Activated naive CD4-positive, alpha-beta T cell (primary cell): ENCODE results near the gene NOC4L.
"Not testable (repeated sequence)": the region's sequence is repeated elsewhere in the genome, so short reads cannot be mapped to it uniquely, and the experiment has no call there.

ENCODE experiments used
- DNase-seq, 4 experiments: peaks; one replicate each; lab custom pipeline; 2025; lab: John Stamatoyannopoulos, UW

NOC4L gene

DNA sequence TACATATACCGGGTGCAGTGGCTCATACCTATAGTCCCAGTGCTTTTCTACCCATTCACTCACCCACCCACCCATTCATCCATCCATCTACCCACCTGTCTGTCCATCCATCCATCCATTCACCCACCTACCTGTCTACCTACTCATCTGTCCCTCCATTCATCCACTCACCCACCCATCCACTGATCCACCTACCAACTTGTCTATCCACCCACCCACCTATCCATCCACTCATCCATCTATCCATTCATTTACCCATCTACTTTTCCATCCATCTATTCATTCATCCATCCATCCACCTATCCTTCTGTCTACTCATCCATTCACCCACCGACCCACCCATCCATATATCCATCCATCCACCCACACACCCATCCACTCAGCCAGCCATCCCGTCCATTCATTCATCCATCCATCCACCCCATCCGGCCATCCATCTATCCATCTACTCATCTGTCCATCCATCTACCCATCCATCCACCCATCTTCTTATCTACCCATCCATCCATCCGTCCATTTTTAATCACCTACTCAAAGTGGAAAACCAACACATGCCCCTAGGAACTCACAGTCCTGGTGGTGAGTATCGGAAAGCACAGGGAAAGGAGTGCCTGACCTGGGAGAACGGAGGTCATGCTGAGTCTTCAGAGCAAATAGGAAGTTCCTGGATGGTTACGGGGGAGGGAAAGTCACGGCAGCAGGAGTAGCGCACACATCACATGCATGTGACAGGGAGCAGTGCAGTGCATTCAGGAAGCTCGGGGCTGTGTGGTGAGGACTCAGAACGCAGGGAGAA, 20.1 kb upstream of the NOC4L start:
- no peak for DNase-seq

DNA sequence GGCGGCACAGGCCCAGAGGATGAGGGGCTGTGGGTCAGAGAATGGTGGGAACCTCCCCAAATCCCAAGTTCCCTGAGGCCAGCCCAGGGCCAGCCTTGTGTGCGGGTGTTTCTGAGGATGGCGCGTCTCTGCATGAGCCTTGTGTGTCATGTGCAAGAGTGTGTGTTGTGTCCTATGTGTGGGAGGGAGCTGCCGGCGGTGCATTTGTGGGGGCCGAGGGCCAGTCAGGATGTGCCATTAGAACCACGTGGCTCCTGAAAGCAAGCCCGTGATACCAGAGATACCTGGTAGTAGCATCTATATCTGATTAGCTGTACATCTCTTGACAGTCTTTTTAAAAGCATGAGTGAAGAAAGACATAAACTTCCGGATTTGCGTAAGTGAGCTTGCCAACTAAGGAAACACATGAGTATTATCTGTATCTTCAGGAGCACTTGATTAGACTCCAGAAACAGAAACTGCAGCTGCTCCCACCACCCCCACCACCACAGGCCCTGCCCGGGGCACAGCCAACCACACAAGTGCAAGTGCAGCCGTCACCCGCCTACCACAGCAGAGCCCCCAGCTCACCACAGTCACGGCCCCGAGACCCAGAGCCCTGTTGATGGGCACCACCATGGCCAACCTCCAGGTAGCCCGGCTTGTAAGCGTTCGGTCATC, 19.4 kb upstream of the NOC4L start:
- no peak for DNase-seq

DNA sequence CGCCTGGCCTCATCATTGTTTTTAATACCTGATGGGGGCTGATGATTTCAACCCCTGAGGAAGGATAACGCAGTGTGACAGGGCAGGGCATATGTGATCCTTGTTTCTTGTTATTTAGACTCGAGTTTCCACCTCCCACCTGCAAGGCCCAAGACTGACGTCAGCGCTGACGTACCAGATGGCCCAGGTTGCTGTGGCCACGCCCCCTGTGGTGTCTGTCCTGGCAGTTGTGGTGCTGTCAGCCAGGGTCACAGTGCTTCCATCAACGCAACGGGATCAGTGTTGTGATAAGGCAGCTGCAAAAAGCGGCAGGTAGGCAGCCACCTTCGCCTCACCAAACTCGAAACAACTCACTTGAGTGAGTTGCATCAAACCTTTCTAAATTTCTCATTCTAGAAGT, 18.5 kb upstream of the NOC4L start:
- DNase-seq = no peak

DNA sequence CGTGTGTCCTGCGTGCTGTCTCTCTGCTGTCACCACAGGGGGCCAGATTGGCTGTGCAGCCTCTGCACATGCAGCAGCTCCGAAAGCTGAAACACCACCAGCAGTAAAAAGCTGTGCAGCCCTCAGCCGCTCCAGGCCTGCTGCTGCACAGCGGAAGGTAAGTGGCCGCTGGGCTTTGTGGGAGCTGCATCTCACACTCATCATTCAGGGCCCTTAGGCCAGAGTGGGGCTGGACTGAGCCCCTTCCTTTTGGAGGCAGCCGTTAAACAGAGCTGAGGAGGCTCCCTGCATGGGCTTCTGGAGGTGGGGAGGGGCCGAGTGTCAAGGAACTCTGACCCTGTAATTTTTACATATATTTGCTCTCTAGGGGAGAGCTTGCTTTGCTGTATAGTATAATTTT, 17.2 kb upstream of the NOC4L start:
- no peak for DNase-seq

DNA sequence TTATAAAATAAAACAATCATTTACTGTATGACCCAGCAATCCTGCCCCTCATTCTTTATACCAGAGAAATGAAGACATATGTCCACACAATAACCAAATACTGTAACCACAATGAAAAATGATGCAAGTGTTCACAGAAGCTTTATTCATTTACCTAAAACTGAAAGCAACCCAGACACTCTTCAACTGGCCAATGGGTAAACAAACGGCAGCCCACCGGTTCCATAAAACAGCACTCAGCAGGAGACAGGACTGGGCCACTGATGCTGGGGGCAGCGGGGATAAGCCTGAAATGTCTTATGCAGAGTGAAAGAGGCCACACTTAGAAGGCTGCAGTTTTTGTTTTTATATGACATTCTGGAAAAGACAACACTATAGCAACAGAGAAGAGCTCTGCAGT, 15.2 kb upstream of the NOC4L start:
- DNase-seq = no peak

DNA sequence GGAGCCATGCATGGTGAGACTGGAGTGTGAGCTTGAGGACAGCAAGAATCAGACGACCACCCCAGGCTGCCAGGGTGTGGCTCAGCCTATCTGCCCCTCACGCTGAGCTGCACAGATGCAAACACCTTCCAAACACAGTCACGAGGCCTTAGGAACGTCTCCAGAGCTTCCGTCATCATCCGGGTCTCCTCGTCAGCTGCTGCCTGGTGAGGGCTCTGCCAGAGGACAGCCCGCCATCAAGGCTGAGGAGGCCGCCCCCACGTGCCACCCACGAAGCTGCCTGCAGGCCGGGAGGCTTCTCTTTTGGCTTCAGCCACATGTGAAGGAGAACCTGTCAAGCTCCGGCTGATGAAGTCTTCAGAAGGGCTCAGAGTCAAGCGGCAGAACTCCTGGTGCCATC, 13.6 kb upstream of the NOC4L start:
- DNase-seq = no peak

DNA sequence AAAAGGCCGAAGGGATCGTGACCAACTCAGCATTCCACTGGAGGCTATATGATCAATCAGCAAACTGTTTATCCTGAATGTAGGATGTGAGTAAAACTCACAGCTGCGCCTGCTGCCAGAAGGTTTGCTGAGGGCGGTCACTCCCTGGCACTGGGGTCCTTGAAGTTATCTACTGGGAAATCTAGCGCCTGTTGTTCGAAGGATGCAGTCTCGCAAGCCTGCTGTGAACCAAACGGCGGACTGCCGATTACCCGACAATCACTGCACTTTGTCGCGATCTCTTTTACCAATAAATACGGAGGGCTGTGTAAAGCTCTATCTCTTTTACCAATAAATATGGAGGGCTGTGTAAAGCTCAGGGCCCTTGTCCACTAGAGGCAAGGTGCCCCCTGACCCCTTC, 13.0 kb upstream of the NOC4L start:
- DNase-seq = no peak

DNA sequence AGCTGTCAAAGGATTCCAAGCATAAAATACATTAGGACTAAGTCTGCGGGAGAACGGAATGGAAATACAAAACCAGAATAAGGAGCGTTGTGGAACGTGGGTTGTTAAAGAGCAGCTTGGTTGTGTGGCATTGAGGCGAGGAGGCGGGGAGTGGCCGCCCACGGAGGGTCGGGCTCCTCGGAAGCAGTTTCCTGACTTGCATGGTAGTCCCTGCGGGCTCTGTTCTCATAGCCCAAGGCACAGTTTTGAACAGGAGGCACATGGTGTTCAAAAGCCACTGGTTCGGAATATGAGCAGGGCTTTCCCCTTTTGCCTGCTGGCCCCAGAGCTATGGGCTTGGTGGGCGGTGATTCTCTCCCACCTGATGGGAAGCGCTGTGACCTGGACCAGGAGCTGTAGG, 12.3 kb upstream of the NOC4L start:
- no peak for DNase-seq

DNA sequence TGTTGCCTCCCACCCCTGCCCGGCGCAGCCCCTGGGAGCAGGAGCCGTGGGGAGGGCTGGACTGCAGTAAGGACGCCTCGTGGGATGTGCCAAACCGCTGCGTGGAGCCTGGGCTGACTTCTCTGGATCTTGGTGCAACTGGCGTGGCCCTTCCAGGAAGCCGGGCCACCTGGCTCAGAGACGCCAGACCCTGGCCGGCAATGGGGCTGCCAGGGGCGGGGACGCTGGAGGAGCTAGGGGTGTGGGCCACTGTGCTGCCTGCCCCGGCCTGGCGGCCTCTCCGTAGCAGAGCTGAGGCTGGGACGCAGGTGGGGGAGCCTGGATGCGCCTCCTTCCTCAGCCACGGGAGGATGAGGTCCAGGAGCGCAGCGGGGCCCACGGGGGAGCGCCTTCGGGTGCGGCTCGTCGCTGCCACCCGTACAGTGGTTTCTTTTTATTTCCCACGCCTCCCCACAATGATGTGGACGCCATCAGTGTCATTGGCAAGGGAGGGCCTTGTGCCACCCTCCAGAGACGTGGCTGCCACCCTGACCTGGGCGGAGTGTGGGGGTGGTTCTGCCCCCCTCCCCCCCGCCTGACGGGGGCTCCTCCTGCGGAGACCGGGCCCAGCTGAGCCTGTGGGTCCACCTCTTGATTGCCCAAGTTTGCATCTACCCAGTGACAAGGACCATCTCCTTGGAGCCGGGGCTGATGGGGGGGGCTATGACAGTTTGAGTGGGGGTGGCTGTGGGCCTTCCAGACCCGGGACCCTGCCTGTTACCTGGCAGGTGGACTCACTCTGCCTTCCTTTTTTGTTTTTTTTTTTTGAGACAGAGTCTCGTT, 11.4 kb upstream of the NOC4L start:
- DNase-seq = no peak

DNA sequence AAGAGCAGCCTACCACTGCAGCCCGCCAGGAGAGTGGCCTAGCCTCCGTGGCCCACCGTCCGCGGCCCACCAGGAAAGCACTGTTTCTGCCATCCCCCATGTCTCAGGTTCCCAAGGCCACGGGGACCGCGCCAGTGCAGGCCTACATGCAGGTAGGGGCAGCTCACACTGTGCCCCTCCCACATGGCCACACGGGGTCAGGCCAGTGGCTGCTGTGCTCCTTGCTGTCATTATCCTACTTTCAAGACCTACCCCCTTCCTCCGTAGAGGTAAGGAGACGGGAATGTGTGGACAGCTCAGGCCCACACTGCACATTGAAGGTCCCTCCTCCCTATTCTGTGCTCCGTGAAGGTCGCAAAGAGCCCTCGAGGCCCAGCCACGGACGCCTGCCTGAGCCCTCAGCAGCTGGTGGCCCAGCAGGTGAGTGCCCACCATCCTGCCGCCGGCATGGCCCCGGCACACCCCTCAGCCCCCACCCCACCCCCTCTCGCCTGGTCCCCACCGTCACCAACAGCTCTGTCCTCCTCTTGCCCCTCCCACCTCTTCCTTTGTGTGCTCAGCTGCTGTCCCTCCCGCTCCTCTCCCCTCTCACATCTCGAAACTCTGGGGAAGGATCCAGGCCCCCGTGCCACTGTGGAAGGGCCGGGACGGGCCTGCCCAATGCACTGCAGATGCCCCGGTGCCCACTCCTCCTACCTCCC, 10.2 kb upstream of the NOC4L start:
- no peak for DNase-seq

DNA sequence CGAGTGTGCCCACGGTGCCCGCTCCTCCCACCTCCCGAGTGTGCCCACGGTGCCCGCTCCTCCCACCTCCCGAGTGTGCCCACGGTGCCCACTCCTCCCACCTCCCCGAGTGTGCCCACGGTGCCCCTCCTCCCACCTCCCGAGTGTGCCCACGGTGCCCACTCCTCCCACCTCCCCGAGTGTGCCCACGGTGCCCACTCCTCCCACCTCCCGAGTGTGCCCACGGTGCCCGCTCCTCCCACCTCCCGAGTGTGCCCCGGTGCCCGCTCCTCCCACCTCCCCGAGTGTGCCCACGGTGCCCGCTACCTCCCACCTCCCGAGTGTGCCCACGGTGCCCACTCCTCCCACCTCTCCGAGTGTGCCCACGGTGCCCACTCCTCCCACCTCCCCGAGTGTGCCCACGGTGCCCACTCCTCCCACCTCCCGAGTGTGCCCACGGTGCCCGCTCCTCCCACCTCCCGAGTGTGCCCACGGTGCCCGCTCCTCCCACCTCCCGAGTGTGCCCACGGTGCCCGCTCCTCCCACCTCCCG, 9.5 kb upstream of the NOC4L start:
- DNase-seq = not testable (repeated sequence)

DNA sequence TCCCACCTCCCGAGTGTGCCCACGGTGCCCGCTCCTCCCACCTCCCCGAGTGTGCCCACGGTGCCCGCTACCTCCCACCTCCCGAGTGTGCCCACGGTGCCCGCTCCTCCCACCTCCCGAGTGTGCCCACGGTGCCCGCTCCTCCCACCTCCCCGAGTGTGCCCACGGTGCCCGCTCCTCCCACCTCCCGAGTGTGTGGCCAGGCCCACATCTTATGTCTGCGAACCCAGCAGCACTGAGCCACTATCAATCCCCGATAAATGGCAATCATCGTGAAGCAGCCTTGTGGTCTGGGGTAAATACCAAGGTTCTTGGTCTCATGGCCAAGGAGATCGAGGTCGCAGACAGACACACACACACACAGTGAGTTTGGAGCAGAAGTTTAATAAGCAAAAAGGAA, 8.0 kb upstream of the NOC4L start:
- not testable (repeated sequence) for DNase-seq

DNA sequence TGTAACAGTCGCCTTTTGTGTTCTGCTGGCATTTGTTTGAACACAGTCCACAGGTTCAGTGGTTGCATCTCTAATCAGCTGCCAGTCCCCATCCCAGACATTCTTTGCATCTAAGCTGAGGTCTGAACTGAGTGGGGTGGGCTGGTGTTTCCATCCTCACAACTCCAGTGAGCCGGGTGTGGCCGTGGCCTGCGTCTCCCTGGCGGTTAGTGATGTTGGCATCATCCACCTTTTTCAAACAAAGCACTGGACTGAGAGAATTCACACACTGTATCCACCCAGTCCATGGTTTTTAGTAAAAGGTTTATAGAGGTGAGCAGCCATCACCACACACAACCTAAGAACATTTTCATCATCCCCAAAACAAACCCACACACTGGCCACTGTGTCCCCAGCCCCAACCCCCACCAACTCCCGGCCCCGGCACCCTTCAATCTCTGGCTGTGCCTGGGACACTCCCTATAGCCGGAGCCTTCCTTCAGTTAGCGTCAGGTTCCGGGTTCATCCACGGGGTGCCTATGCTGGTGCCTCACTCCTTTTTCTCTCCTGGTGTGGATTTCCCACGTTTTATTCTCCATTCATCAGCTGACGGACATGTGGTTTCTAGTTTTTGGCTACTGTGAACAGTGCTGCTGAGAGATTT, 6.7 kb upstream of the NOC4L start:
- no peak for DNase-seq

DNA sequence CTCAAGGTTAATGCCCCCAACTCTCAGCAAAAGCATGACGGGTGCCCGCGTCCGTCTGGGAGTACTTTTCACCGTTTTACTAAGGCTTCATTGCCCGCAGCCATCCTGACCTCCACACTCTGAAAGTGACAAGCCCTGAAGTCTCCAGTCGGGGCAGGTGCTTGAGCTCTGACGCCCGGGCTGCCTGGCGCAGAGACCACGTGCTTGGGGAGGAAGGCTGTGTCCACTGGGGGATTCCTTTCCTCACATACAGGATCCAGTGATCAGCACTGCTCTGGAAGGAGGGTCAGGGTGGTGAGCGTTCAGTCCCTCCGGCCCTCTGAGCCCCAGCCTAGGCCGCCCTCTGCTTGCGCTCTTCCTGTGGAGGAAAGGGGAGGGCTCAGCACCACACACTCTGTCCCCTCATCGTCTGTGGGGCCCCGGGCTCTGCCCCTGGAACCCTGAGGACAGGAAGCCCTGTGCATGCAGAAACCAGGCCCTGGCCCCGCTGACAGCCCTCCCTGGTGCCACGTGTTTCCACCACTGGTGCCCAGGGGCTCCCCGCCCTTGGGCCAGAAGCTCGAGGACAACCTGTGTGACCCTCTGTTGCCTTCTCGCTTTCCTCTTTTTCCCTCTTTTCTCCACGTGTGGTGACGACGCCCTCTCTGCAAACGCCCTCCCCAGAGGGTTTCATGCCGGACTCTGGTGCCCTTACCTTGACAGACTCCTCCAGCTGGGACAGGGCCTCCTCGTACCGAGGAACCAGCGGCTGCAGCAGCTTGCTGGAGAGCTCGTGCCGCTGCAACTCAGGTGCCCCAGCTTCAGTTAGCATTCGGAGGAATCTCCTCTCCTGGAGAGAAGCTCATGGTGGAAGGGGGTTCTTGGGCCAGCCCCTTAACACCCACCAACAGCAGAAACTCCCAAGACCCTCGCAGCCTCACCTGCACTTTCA, 5.1 kb upstream of the NOC4L start:
- DNase-seq = no peak

DNA sequence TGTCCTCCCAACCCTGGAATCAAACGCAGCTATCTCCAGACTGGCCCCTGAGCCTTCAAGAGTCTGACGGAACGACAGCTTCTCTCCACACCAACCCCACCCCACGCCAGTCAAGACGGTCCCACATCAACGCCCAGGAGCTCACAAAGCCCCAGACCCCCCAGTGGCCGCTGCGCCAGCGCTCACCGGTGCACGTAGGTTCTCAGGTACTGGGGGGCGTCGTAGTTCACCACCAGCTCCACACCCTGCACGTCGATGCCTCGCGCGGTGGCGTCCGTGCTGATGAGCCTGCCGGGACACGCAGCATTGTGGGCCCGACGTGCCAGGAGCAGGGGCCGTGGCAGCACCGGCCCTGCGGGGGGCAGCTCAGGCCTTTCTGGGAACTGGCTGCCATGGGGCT, 4.3 kb upstream of the NOC4L start:
- no peak for DNase-seq

DNA sequence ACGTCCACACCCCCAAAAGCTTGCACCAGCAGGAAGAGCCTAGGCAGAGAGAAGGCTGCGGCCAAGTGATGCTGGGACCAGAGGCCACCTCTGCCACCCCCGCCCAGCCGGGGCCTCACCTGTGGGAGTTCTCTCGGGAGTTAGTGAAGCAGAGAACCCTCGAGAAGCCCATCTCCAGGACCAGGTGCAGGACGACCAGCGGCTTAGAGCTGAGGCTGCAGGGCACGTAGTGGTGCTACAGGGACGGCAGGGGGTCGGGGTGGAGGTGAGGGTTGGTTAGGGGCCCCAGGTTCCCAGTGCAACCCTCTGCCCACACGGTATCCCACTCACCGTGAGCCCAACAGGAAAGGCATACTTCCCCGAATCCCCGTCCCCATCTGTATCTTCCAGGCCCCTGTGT, 3.8 kb upstream of the NOC4L start:
- DNase-seq = no peak

DNA sequence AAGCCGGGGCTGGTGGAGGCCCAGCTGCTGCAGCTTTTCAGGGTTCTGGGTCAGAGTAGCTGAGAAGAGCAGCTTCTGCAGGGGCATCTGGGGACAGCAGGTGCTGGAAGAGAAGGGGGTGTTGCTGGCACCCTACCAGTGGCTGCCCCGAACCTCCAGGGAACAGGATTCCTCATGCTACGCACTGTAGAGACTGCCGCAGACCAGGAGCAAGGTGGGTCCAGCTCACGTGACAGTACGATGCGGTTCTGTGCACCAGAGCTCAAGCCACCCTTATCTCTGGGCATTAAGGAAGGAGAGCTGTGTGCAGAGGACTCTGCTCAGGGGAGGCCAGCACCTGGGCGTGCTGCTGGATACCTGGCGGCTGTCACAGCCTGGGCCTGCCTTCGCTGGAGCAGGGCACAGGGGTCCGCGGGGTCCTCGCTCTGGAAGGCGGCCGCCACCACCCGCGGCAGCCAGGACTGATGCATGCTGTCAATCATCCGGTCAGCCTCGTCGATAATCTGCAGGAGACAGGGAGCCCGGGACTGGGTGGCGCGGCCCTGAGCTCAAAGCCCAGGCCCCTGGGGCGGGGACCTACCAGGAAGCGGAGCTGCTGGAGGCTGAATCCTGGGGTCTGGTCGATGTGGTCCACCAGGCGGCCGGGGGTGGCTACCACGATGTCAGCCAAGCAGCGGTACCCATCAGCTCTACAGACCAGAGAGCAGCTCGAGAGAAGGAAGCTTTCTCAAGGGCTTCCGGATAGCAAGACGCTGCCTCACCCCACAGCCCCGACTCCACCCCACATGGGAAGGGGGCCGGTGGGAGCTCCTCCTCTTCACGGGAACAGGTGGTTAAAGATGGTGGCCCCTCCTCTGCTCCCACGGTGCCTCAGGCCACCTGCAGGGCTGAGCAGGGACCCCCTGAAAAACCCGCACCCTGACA, 3.1 kb upstream of the NOC4L start:
- no peak for DNase-seq

DNA sequence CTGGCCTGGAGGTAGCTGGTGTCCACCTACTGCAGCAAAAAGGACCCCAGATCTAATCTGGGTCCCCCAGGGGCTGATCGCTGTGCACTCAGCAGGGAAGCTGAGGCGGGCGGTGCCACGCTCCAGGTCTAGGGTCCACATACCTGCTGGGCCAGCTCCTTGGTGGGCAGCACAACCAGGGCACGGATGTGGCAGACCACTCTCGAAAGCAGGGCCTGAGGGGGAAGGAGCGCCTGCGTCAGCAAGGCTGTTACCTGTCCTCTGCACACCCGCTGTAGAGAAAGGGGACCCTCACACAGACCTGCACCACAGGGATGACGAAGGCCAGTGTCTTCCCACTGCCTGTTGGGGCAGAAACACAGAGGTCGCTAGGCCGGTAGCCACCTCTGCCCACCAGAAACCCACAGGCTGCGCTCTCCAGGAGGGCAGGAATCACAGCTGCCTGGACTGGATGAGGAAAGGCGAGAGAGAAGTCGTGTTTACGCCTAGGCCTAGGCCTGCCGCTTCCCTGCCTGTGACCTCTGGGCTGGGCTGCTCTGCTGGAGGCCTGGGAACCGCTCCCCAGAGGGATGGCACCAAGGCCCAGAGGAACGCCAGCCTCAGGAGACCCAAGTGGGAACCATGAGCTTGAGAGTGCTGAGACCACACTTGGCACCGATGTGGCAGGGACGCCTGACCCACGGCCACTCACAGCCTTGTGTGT, 2.1 kb upstream of the NOC4L start:
- no peak for DNase-seq
